GM12878 (cell line): ENCODE measurements around the gene RLN2. TPM values are rescaled to one million over a fixed set of nuclear protein-coding genes. Genes with fewer than 3 reads are reported as not detected.

Source experiments
- ATAC-seq: fragments of 200-7000 bp; cut with Tn5 transposase; 3 replicates; pipeline ENCODE4 v1.9.1; 2020; ENCODE audit warnings: mild to moderate bottlenecking, moderate library complexity
- BruUV-seq: library from RNA; stranded (reverse); fragments of 400-500 nt; replicated peaks from 2 replicates; lab custom pipeline; 2021; lab: Mats Ljungman, UMichigan
- CTCF ChIA-PET: fragments of 300-600 bp; sonication (Branson Sonifier 250); formaldehyde crosslinking; extraction: SDS; loops from one replicate; lab custom pipeline; 2021; ENCODE audit warnings: inconsistent platforms; lab: Yijun Ruan, JAX
- POLR2A ChIA-PET: fragments of 350-600 bp; formaldehyde crosslinking; extraction: SDS; loops from one replicate; lab custom pipeline; 2021; ENCODE audit warnings: inconsistent platforms; lab: Charles Lee
- RAD21 ChIA-PET: fragments of 300-600 bp; sonication (Branson Sonifier 250); formaldehyde crosslinking; loops from one replicate; lab custom pipeline; 2023; ENCODE audit warnings: antibody characterized with exemption; ENCODE audit not compliant: unreplicated experiment; lab: Charles Lee
- SMC1A ChIA-PET: fragments of 300-600 bp; sonication (Branson Sonifier 250); formaldehyde crosslinking; loops from one replicate; lab custom pipeline; 2023; ENCODE audit not compliant: unreplicated experiment, uncharacterized antibody; lab: Charles Lee
- DNase-seq: peaks from one replicate; pipeline ENCODE4 v3.0.0-alpha.2; 2011; ENCODE audit warnings: low read depth, low spot score
- FAIRE-seq: peaks from 3 replicates; lab custom pipeline; 2011; peaks lifted over from hg19 to GRCh38; lab: Jason Lieb, UNC
- H2AFZ ChIP-seq: 2 replicates; pipeline ENCODE4 v1.6.0; 2011; ENCODE audit warnings: low read depth, low read length, control low read depth; ENCODE audit not compliant: control insufficient read depth
- H3K27ac ChIP-seq: 2 replicates; pipeline ENCODE4 v1.5.1; 2011; ENCODE audit warnings: control low read depth; ENCODE audit not compliant: control insufficient read depth, insufficient read depth
- H3K27me3 ChIP-seq, 2 experiments: replicated peaks in 1 of 2; 2 replicates each; pipeline versions ENCODE4 v1.6.0 to v1.6.1; 2011; ENCODE audit warnings: low read length in 1 of 2; ENCODE audit not compliant: control insufficient read depth in 2 of 2, insufficient read depth in 2 of 2
- H3K36me3 ChIP-seq, 2 experiments: 2 replicates each; pipeline ENCODE4 v1.5.1; 2011; ENCODE audit warnings: low read length in 1 of 2; ENCODE audit not compliant: control insufficient read depth in 2 of 2, insufficient read depth in 2 of 2
- H3K4me1 ChIP-seq: 2 replicates; pipeline ENCODE4 v1.6.1; 2011; ENCODE audit warnings: mild to moderate bottlenecking, low read length, moderate library complexity, mixed read lengths; ENCODE audit not compliant: control insufficient read depth, insufficient read depth
- H3K4me2 ChIP-seq: 2 replicates; pipeline ENCODE4 v1.6.0; 2011; ENCODE audit warnings: control low read depth; ENCODE audit not compliant: control insufficient read depth, insufficient read depth
- H3K4me3 ChIP-seq: fragments of 200-600 bp; sonication (generic); 2 replicates; pipeline ENCODE4 v1.5.1; 2016
- H3K79me2 ChIP-seq: 2 replicates; pipeline ENCODE4 v1.6.0; 2011; ENCODE audit warnings: low read length; ENCODE audit not compliant: control insufficient read depth, insufficient read depth
- H3K9ac ChIP-seq: 2 replicates; pipeline ENCODE4 v1.8.0; 2011; ENCODE audit warnings: low read length, control low read depth, mixed read lengths; ENCODE audit not compliant: control insufficient read depth, insufficient read depth
- H3K9me3 ChIP-seq: replicated peaks from 3 replicates; pipeline ENCODE4 v1.5.1; 2011; ENCODE audit warnings: mild to moderate bottlenecking, low read length; ENCODE audit not compliant: control insufficient read depth, insufficient read depth
- H4K20me1 ChIP-seq: 2 replicates; pipeline ENCODE4 v1.6.0; 2011; ENCODE audit not compliant: control insufficient read depth, insufficient read depth
- ASH2L ChIP-seq: fragments of 300-600, 200-600 bp; sonication (generic); IDR thresholded peaks from 2 replicates; pipeline ENCODE4 v1.6.1; 2017; ENCODE audit warnings: low read depth, mild to moderate bottlenecking, borderline replicate concordance
- BHLHE40 ChIP-seq, 2 experiments: fragments of 450-650 bp in 1 of 2; IDR thresholded peaks; 2 replicates each; pipeline ENCODE4 v1.6.1; 2011 to 2017; ENCODE audit warnings: low read depth in 2 of 2, borderline replicate concordance in 1 of 2, improper control_type of control experiment in 1 of 2, low read length in 1 of 2, mild to moderate bottlenecking in 1 of 2
- BRCA1 ChIP-seq: IDR thresholded peaks from 2 replicates; pipeline ENCODE4 v1.6.1; 2011; ENCODE audit warnings: low read depth, low read length, improper control_type of control experiment
- CTCF ChIP-seq, 3 experiments: IDR thresholded peaks in 2 of 3; conservative IDR thresholded peaks in 1 of 3; 2 replicates each; pipeline ENCODE4 v1.5.1; 2011; ENCODE audit warnings: low read depth in 3 of 3, low read length in 3 of 3, mild to moderate bottlenecking in 3 of 3, control low read depth in 2 of 3, moderate library complexity in 2 of 3, inconsistent platforms in 1 of 3, mixed read lengths in 1 of 3; ENCODE audit not compliant: control insufficient read depth in 2 of 3, insufficient read depth in 1 of 3; ENCODE audit errors: extremely low read depth in 1 of 3
- DPF2 ChIP-seq: fragments of 450-650 bp; IDR thresholded peaks from 2 replicates; pipeline ENCODE4 v1.6.1; 2017; ENCODE audit warnings: mild to moderate bottlenecking
- EZH2 ChIP-seq: IDR thresholded peaks from 2 replicates; pipeline ENCODE4 v1.6.1; 2012; ENCODE audit warnings: low read depth, mild to moderate bottlenecking, control low read depth, inconsistent platforms, low read length, borderline replicate concordance; ENCODE audit not compliant: control insufficient read depth
- NBN ChIP-seq: fragments of 450-650 bp; IDR thresholded peaks from 2 replicates; pipeline ENCODE4 v1.6.1; 2016
- NFXL1 ChIP-seq: fragments of 450-650 bp; IDR thresholded peaks from 2 replicates; pipeline ENCODE4 v1.6.1; 2017; ENCODE audit warnings: antibody characterized with exemption, mild to moderate bottlenecking, borderline replicate concordance
- PAX5 ChIP-seq: IDR thresholded peaks from 2 replicates; pipeline ENCODE4 v1.6.1; 2011; ENCODE audit warnings: low read depth, low read length, borderline replicate concordance
- POLR2A ChIP-seq: IDR thresholded peaks from 2 replicates; pipeline ENCODE4 v1.6.1; 2011; ENCODE audit warnings: low read depth, mild to moderate bottlenecking, low read length
- RAD21 ChIP-seq: IDR thresholded peaks from 2 replicates; pipeline ENCODE4 v1.6.1; 2011; ENCODE audit warnings: mild to moderate bottlenecking, low read depth, low read length, moderate library complexity; ENCODE audit not compliant: insufficient read depth
- SMARCA5 ChIP-seq: fragments of 450-650 bp; IDR thresholded peaks from 2 replicates; pipeline ENCODE4 v1.6.1; 2017; ENCODE audit warnings: mild to moderate bottlenecking
- SMC3 ChIP-seq: IDR thresholded peaks from 2 replicates; pipeline ENCODE4 v1.6.1; 2011; ENCODE audit warnings: low read length, improper control_type of control experiment, borderline replicate concordance
- YBX1 ChIP-seq: fragments of 450-650 bp; IDR thresholded peaks from 2 replicates; pipeline ENCODE4 v1.6.1; 2016; ENCODE audit warnings: antibody characterized with exemption
- YY1 ChIP-seq: IDR thresholded peaks from 2 replicates; pipeline ENCODE4 v1.6.1; 2011; ENCODE audit warnings: low read depth, mild to moderate bottlenecking, low read length
- ZNF384 ChIP-seq: IDR thresholded peaks from 2 replicates; pipeline ENCODE4 v1.6.1; 2012; ENCODE audit warnings: low read depth, mild to moderate bottlenecking, low read length, improper control_type of control experiment, borderline replicate concordance
- ZNF622 ChIP-seq: fragments of 450-650 bp; IDR thresholded peaks from 2 replicates; pipeline ENCODE4 v1.6.1; 2017; ENCODE audit warnings: mild to moderate bottlenecking, inconsistent platforms
- WGBS: methylation state at CpG from one replicate; pipeline ENCODE4 v1.1.6; 2016; ENCODE audit warnings: low lambda C conversion rate; ENCODE audit not compliant: insufficient replicate concordance, insufficient coverage; ENCODE audit errors: missing lambda C conversion rate; 5-methylcytosine and 5-hydroxymethylcytosine counted together
- in situ Hi-C: fragments of 300-500 bp; cut with MboI; formaldehyde crosslinking; loops from 9 replicates; pipeline ENCODE4 v1.14.3; 2018; ENCODE audit warnings: mixed read lengths
- intact Hi-C: fragments of 100-400 bp; cut with micrococcal nuclease; formaldehyde crosslinking; loops from one replicate; pipeline ENCODE4 v1.14.2; 2022; ENCODE audit not compliant: unreplicated experiment
- polyA plus RNA-seq, 11 experiments: library from polyadenylated mRNA; depleted of rRNA in 4 of 11; unstranded in 6 of 11; stranded (reverse) in 5 of 11; fragments of >200 nt; fragmentation: Nextera tagmentation in 4 of 11; fragmentation: Illumina TruSeq in 1 of 11; extraction: Ambion mirVana in 4 of 11; extraction: Trizol in 1 of 11; gene quantifications; 1 replicate in 1 of 11; 2 replicates in 10 of 11; pipeline versions ENCODE4 v1.2.1 to v1.2.3, GENCODE V29; 2011 to 2016; ENCODE audit warnings: inconsistent platforms in 2 of 11, missing spikeins in 2 of 11, low read depth in 1 of 11
- total RNA-seq, 4 experiments: library from RNA; depleted of rRNA in 3 of 4; stranded (reverse); fragments of >200 nt in 3 of 4; fragmentation: Illumina TruSeq in 1 of 4; extraction: Trizol in 1 of 4; gene quantifications; 2 replicates each; pipeline versions ENCODE4 v1.2.1 to v1.2.3, GENCODE V29; 2013 to 2021
- TF ChIP-seq, protein P1 (sequence below): fragments of 450-650 bp; IDR thresholded peaks from 2 replicates; pipeline ENCODE4 v1.6.1; 2018; ENCODE audit warnings: mild to moderate bottlenecking, low read depth, moderate library complexity; ENCODE audit not compliant: partially characterized antibody

The RLN2 gene
- total and polyA plus RNA-seq, 10 of the 15 experiments (the other 5 are each of a cell fraction or from before 2014, with no cell fraction given): 3.3 to 15.7 (median 6.0) TPM

GRCh38 chr9:5263351-5264218 lies 40.9 kb downstream of the RLN2 start:
- Histone ChIP-seq H3K36me3 (no peaks in the 10 kb centered on the region), H3K9ac (no peak overlapping the region), H3K27ac (no peak overlapping the region), H3K27me3 (no peaks in the 10 kb centered on the region), H3K4me2 (no peak overlapping the region), H3K4me1 (no peaks in the 10 kb centered on the region), H4K20me1 (no peaks in the 10 kb centered on the region), H3K79me2 (no peaks in the 10 kb centered on the region), H3K9me3 (no peaks in the 10 kb centered on the region; the same call in 2 of the 3 replicates), H2AFZ (peak overlapping the region; percentile 41), H3K4me3 (no peak overlapping the region)
- ATAC-seq (peak; percentile 79), DNase-seq (no peak), FAIRE-seq (no peak)
- ChIA-PET SMC1A (interaction anchor here (0.5 to 1.9 kb wide), 6 partner anchors 11 to 620 kb away, joined by 3 to 6 read pairs (median 3); no protein-coding TSS in a partner anchor), CTCF (interaction anchor here (0.5 to 1.3 kb wide), 10 partner anchors 10 to 514 kb away, joined by 3 to 5 read pairs (median 4); no protein-coding TSS in a partner anchor), RAD21 (interaction anchor here (0.6 kb wide), 1 partner anchor 86 kb away, joined by 3 read pairs; no protein-coding TSS in a partner anchor), POLR2A (no interaction called here)
- intact Hi-C loops (loop anchor here (5.0 to 10.0 kb wide), 2 partner anchors 331 to 506 kb away; no protein-coding TSS in a partner anchor), in situ Hi-C loops (no loop called here)
- no TSS peak for BruUV-seq
- WGBS: 55% methylated on average over 5 of the region's 5 CpGs
- TF ChIP-seq BHLHE40 (IDR thresholded peaks at IDR 0.05; ENCODE audit: borderline replicate concordance in 1 of 2, low read depth in 2 of 2, low read length in 1 of 2) (no peak), YY1 (no peak), ASH2L (no peak), CTCF (IDR thresholded peaks at IDR 0.05 in 2 of 3, conservative IDR thresholded peaks at IDR 0.05 in 1 of 3; ENCODE audit: control insufficient read depth in 2 of 3, extremely low read depth in 1 of 3, insufficient read depth in 1 of 3, low read depth in 3 of 3, low read length in 3 of 3) (peak; percentile 7 to 17 (median 14); a peak in 1 of 6 replicates), SMC3 (0 out of 2 replicates have a peak, but pooled peaks have one; percentile 34), NFXL1 (no peak), ZNF622 (no peak), YBX1 (no peak), RAD21 (peak; percentile 33; the same call in 1 of the 2 replicates), SMARCA5 (no peak), PAX5 (no peak), BRCA1 (no peak), POLR2A (no peak), NBN (no peak), DPF2 (no peak), ZNF384 (no peak), EZH2 (no peak)
- TF ChIP-seq, protein P1, sequence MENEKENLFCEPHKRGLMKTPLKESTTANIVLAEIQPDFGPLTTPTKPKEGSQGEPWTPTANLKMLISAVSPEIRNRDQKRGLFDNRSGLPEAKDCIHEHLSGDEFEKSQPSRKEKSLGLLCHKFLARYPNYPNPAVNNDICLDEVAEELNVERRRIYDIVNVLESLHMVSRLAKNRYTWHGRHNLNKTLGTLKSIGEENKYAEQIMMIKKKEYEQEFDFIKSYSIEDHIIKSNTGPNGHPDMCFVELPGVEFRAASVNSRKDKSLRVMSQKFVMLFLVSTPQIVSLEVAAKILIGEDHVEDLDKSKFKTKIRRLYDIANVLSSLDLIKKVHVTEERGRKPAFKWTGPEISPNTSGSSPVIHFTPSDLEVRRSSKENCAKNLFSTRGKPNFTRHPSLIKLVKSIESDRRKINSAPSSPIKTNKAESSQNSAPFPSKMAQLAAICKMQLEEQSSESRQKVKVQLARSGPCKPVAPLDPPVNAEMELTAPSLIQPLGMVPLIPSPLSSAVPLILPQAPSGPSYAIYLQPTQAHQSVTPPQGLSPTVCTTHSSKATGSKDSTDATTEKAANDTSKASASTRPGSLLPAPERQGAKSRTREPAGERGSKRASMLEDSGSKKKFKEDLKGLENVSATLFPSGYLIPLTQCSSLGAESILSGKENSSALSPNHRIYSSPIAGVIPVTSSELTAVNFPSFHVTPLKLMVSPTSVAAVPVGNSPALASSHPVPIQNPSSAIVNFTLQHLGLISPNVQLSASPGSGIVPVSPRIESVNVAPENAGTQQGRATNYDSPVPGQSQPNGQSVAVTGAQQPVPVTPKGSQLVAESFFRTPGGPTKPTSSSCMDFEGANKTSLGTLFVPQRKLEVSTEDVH: no peak
